Pancreas (tissue), 10 donors: ENCODE measurements around the gene AGBL4. TPM values are rescaled to one million over a fixed set of nuclear protein-coding genes. Genes with fewer than 3 reads are reported as not detected.

Experiments
- ATAC-seq, 4 donors: fragments of 200-7000 bp; cut with Tn5 transposase; one replicate each; pipeline versions ENCODE4 v1.8.0 to v1.9.1; 2020; ENCODE audit warnings: mild to moderate bottlenecking in 4 of 4, moderate library complexity in 4 of 4
- DNase-seq, 6 donors: peaks; one replicate each; pipeline ENCODE4 v3.0.0-alpha.2; 2020
- FAIRE-seq: peaks from 2 replicates; lab custom pipeline; 2012; peaks lifted over from hg19 to GRCh38; lab: Jason Lieb, UNC
- H3K27ac ChIP-seq, 4 donors: fragments of 200-600 bp; sonication (generic); 1 replicate in 3 of 4; 2 replicates in 1 of 4; pipeline versions ENCODE4 v1.5.0 to v1.8.0; 2020
- H3K27me3 ChIP-seq, 4 donors: fragments of 200-600 bp; one replicate each; pipeline ENCODE4 v1.8.0; 2021
- H3K36me3 ChIP-seq, 3 donors: fragments of 200-600 bp; sonication (generic) in 1 of 3; one replicate each; pipeline versions ENCODE4 v1.5.0 to v1.8.0; 2020 to 2021
- H3K4me1 ChIP-seq, 3 donors: fragments of 200-600 bp; one replicate each; pipeline ENCODE4 v1.8.0; 2021
- H3K4me3 ChIP-seq, 4 donors: fragments of 200-600 bp; sonication (generic) in 2 of 4; one replicate each; pipeline versions ENCODE4 v1.5.0 to v1.8.0; 2020 to 2021
- H3K9me3 ChIP-seq, 4 donors: fragments of 200-600 bp; one replicate each; pipeline ENCODE4 v1.8.0; 2021
- WGBS, 2 donors: extraction: QIAGEN DNeasy Blood & Tissue Kit; methylation state at CpG; one replicate each; pipeline ENCODE4 v1.1.7; 2013; 5-methylcytosine and 5-hydroxymethylcytosine counted together
- intact Hi-C, 3 donors: fragments of 100-400 bp; cut with DNase I; formaldehyde crosslinking; loops; one replicate each; pipeline versions ENCODE4 v1.11.1 to v1.14.2; 2022
- polyA plus RNA-seq, 2 donors: library from polyadenylated mRNA; stranded (reverse); fragments of 200-250 nt; gene quantifications; one replicate each; pipeline ENCODE4 v1.2.3, GENCODE V29; 2013
- total RNA-seq, 6 donors: library from RNA; stranded (reverse); fragmentation: NEBNext Ultra II Directional in 4 of 6; extraction: Animal tissue kit (Norgen Biotek cat#: 25700) in 4 of 6; gene quantifications; one replicate each; pipeline versions ENCODE4 v1.2.1 to v1.2.4, GENCODE V29; 2021 to 2023
- TF ChIP-seq, protein P1 (sequence below), 4 donors: fragments of 200-600 bp; sonication (generic) in 3 of 4; IDR thresholded peaks; one replicate each; pipeline versions ENCODE4 v1.5.0 to v1.8.0; 2021; ENCODE audit warnings: antibody characterized with exemption in 4 of 4
- donor health status: healthy with polysubstance abuse.
- donor health status: DM: no; HTN: no; CAD: no; lungs with moderate emphysema.
- donor health status: DM: no; HTN: no; CAD: no.
- donor health status: control.
- donor health status: control.
- donor health status: Bipolar disorder and iron deficiency.
- donor health status: DM: yes; HTN: yes; CAD: no.
- donor health status: DM: no; HTN: no; CAD: no.
- donor health status: DM: no; HTN: no; CAD: no.
- donor health status: DM: yes; HTN: yes; CAD: no.

Gene AGBL4
- total and polyA plus RNA-seq, 8 donors: 0.15 to 1.2 (median 0.59) TPM

- WGBS, 2 donors: 37 to 39% methylated on average over 4 of the region's 4 CpGs
- H3K9me3 ChIP-seq: no peaks in the 10 kb centered on the region
- ATAC-seq: peak; percentile 58 to 89 (median 86)
Observed at GRCh38 chr1:48817505-48818114, 1206.1 kb downstream of the AGBL4 start.

DNA sequence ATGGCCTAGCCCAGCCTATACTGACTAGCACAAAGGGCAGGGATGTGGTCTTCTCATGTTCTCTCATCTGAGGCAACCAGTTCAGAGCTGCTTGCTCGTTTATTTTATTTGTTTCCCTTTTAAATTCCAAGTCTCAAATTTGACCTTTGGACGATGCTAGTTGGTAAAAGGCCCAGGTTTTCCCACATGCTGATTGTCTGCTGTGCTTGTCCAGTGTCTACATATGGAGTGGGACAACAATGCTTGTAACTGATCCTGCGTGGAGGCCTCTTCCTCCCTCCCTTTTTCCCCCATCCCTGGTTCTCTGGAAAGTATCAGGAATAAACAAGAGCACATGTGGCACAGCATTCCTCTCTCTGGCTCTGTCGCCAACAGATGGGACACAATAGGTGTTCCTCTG, 1213.0 kb downstream of the AGBL4 start:
- DNase-seq: no peak
- ATAC-seq: no peak
- intact Hi-C loops: no loop called here
- no peaks in the 10 kb centered on the region for H3K9me3 ChIP-seq
- no peaks in the 10 kb centered on the region for H3K27me3 ChIP-seq
- no peak for FAIRE-seq
- H3K27ac ChIP-seq: no peak overlapping the region
- H3K4me1 ChIP-seq: no peaks in the 10 kb centered on the region
- H3K4me3 ChIP-seq: no peak overlapping the region
- TF ChIP-seq, protein P1, sequence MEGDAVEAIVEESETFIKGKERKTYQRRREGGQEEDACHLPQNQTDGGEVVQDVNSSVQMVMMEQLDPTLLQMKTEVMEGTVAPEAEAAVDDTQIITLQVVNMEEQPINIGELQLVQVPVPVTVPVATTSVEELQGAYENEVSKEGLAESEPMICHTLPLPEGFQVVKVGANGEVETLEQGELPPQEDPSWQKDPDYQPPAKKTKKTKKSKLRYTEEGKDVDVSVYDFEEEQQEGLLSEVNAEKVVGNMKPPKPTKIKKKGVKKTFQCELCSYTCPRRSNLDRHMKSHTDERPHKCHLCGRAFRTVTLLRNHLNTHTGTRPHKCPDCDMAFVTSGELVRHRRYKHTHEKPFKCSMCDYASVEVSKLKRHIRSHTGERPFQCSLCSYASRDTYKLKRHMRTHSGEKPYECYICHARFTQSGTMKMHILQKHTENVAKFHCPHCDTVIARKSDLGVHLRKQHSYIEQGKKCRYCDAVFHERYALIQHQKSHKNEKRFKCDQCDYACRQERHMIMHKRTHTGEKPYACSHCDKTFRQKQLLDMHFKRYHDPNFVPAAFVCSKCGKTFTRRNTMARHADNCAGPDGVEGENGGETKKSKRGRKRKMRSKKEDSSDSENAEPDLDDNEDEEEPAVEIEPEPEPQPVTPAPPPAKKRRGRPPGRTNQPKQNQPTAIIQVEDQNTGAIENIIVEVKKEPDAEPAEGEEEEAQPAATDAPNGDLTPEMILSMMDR (IDR thresholded peaks at IDR 0.05): no peak
- WGBS, 2 donors: 32 to 35% methylated on average over 4 of the region's 4 CpGs
- H3K36me3 ChIP-seq: no peaks in the 10 kb centered on the region

More at GRCh38 chr1:48817505-48818114, 1206.1 kb downstream of the AGBL4 start:
- Histone ChIP-seq H3K4me1 (no peaks in the 10 kb centered on the region), H3K36me3 (no peaks in the 10 kb centered on the region), H3K27ac (no peak overlapping the region), H3K27me3 (no peaks in the 10 kb centered on the region), H3K4me3 (no peak overlapping the region)
- TF ChIP-seq, protein P1 (IDR thresholded peaks at IDR 0.05): peak; percentile 43 to 70 (median 64)
- intact Hi-C loops: loop anchor here in 1 of 3 donors (5.0 kb wide), 1 partner anchor 140 kb away; no protein-coding TSS in a partner anchor
- FAIRE-seq: no peak
- DNase-seq: peak; percentile 34 to 73 (median 58)

GRCh38 chr1:48808496-48808895, 1215.3 kb downstream of the AGBL4 start:
- FAIRE-seq: no peak
- no peak for DNase-seq
- Histone ChIP-seq H3K4me1 (no peaks in the 10 kb centered on the region), H3K36me3 (no peaks in the 10 kb centered on the region), H3K9me3 (no peaks in the 10 kb centered on the region), H3K27me3 (no peaks in the 10 kb centered on the region), H3K27ac (no peak overlapping the region), H3K4me3 (no peak overlapping the region)
- intact Hi-C loops: no loop called here
- TF ChIP-seq, protein P1 (IDR thresholded peaks at IDR 0.05): no peak
- ATAC-seq: no peak
- 61 to 68% methylated on average over 3 of the region's 3 CpGs for WGBS, 2 donors

GRCh38 chr1:48807554-48808260, 1216.0 kb downstream of the AGBL4 start:
- WGBS, 2 donors: 39 to 40% methylated on average over 4 of the region's 4 CpGs
- TF ChIP-seq, protein P1 (IDR thresholded peaks at IDR 0.05): no peak

DNA sequence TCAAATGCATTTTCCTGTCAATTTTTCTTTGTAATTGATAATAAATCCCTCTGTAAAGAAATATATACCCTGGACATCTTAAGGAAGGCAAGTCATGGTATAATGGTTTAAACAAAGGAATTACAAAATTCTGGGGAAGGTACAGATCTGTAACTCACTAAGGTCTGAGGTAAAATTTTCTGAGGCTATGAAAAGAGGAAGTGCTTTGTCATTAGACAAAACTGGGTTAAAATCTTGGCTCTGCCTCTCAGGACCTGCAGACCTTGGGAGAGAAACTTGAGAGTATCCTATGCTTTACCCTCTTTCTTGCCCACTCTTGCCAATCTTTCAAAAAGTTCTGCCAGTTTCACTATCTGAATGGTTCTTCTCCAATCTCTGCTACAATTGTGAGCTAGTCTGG, 1220.3 kb downstream of the AGBL4 start:
- H3K4me3 ChIP-seq: no peak overlapping the region

More at GRCh38 chr1:48807554-48808260, 1216.0 kb downstream of the AGBL4 start:
- no peak for ATAC-seq
- Histone ChIP-seq H3K36me3 (no peaks in the 10 kb centered on the region), H3K4me3 (no peak overlapping the region), H3K27ac (no peak overlapping the region), H3K9me3 (no peaks in the 10 kb centered on the region), H3K27me3 (no peaks in the 10 kb centered on the region), H3K4me1 (no peaks in the 10 kb centered on the region)
- no peak for FAIRE-seq
- DNase-seq: no peak
- intact Hi-C loops: no loop called here

More for the DNA sequence above, 1220.3 kb downstream of the AGBL4 start:
- H3K27me3 ChIP-seq: no peaks in the 10 kb centered on the region
- ATAC-seq (no peak), DNase-seq (no peak), FAIRE-seq (no peak)
- no peaks in the 10 kb centered on the region for H3K9me3 ChIP-seq
- no peaks in the 10 kb centered on the region for H3K36me3 ChIP-seq
- TF ChIP-seq, protein P1 (IDR thresholded peaks at IDR 0.05): no peak
- intact Hi-C loops: no loop called here
- no peak overlapping the region for H3K27ac ChIP-seq
- no peaks in the 10 kb centered on the region for H3K4me1 ChIP-seq
